Fibroblast of lung (primary cell): Measurements from ENCODE around the gene NDUFAF4. TPM values are rescaled to one million over a fixed set of nuclear protein-coding genes. Genes with fewer than 3 reads are reported as not detected.

Source experiments
- DNase-seq, 2 donors: peaks; one replicate each; pipeline versions ENCODE4 v3.0.0 to v3.0.0-alpha.2; 2010; ENCODE audit warnings: low read depth in 2 of 2
- H2AFZ ChIP-seq: 2 replicates; pipeline ENCODE4 v1.5.1; 2012; ENCODE audit warnings: low read length, control low read depth, inconsistent platforms
- H3K27ac ChIP-seq: 2 replicates; pipeline ENCODE4 v1.5.1; 2011; ENCODE audit warnings: low read length, control low read depth; ENCODE audit not compliant: insufficient read depth
- H3K27me3 ChIP-seq: 2 replicates; pipeline ENCODE4 v1.5.1; 2011; ENCODE audit warnings: mild to moderate bottlenecking, low read length; ENCODE audit not compliant: control insufficient read depth, insufficient read depth
- H3K36me3 ChIP-seq: 2 replicates; pipeline ENCODE4 v1.5.1; 2011; ENCODE audit warnings: low read length; ENCODE audit not compliant: control insufficient read depth, insufficient read depth
- H3K4me1 ChIP-seq: 2 replicates; pipeline ENCODE4 v1.5.1; 2011; ENCODE audit warnings: low read length; ENCODE audit not compliant: control insufficient read depth, insufficient read depth; ENCODE audit errors: extremely low read depth
- H3K4me2 ChIP-seq: 2 replicates; pipeline ENCODE4 v1.5.1; 2011; ENCODE audit warnings: low read length, control low read depth; ENCODE audit not compliant: insufficient read depth; ENCODE audit errors: extremely low read depth
- H3K4me3 ChIP-seq, 4 experiments: fragments of 200-600 bp in 1 of 4; sonication (generic) in 1 of 4; replicated peaks in 1 of 4; 2 replicates each; pipeline ENCODE4 v1.5.1; 2011 to 2016; ENCODE audit warnings: low read length in 4 of 4, low read depth in 3 of 4, mild to moderate bottlenecking in 3 of 4, control low read depth in 2 of 4, inconsistent platforms in 1 of 4, mixed read lengths in 1 of 4; ENCODE audit not compliant: insufficient read depth in 1 of 4; ENCODE audit errors: control extremely low read depth in 1 of 4
- H3K79me2 ChIP-seq: 2 replicates; pipeline ENCODE4 v1.5.1; 2012; ENCODE audit warnings: mild to moderate bottlenecking, low read length, inconsistent platforms; ENCODE audit not compliant: control insufficient read depth, insufficient read depth
- H3K9ac ChIP-seq: 2 replicates; pipeline ENCODE4 v1.5.1; 2011; ENCODE audit warnings: mild to moderate bottlenecking, low read length, control low read depth; ENCODE audit not compliant: insufficient read depth
- H3K9me3 ChIP-seq: 2 replicates; pipeline ENCODE4 v1.5.1; 2012; ENCODE audit warnings: low read depth, low read length; ENCODE audit not compliant: control insufficient read depth, insufficient read depth
- H4K20me1 ChIP-seq: 2 replicates; pipeline ENCODE4 v1.5.1; 2011; ENCODE audit warnings: low read length; ENCODE audit not compliant: control insufficient read depth, insufficient read depth; ENCODE audit errors: extremely low read depth
- EZH2 ChIP-seq: IDR thresholded peaks from 2 replicates; pipeline ENCODE4 v1.5.1; 2012; ENCODE audit warnings: low read length, control low read depth, mild to moderate bottlenecking; ENCODE audit errors: missing control alignments
- polyA plus RNA-seq, 2 donors: library from polyadenylated mRNA; depleted of rRNA in 1 of 2; stranded (reverse) in 1 of 2; unstranded in 1 of 2; fragments of >200 nt; gene quantifications; 2 replicates each; pipeline ENCODE4 v1.2.1, GENCODE V29; 2011 to 2012; ENCODE audit warnings: missing spikeins in 1 of 2
- total RNA-seq: library from RNA; depleted of rRNA; stranded (reverse); fragments of >200 nt; gene quantifications from 2 replicates; pipeline ENCODE4 v1.2.1, GENCODE V29; 2014
- TF ChIP-seq, protein P1 (sequence below), 2 donors: IDR thresholded peaks in 1 of 2; conservative IDR thresholded peaks in 1 of 2; 1 replicate in 1 of 2; 2 replicates in 1 of 2; pipeline ENCODE4 v1.5.1; 2011 to 2012; ENCODE audit warnings: low read length in 2 of 2, control low read depth in 1 of 2, inconsistent platforms in 1 of 2, low read depth in 1 of 2, mild to moderate bottlenecking in 1 of 2

NDUFAF4 gene
- total and polyA plus RNA-seq, 2 donors (not counting 1 experiment from before 2014, with no cell fraction given), result 8.1 to 25.9 TPM

DNA sequence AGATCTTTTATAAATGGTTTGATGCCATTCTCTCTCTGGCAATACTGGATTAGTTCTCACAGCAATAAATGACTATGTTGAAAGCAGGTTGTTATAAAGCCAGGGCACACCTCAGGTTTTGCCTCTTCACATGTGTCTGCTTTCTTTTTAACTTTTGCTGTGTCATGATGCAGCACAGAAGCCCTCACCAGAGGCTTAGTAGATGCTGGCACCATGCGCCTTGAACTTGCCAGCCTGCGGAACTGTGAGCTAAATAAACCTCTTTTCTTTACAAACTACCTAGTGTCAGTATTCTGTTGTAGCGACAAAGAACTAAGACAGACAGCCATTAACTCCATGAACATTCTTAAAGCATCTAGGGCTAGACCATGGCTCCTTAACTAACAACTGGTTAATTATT is 45.1 kb downstream of the NDUFAF4 start:
- DNase-seq, result no peak
- H3K9me3 ChIP-seq, result no peaks in the 10 kb centered on the region
- no peak overlapping the region for H3K4me2 ChIP-seq
- no peaks in the 10 kb centered on the region for H3K36me3 ChIP-seq
- no peak for TF ChIP-seq EZH2
- TF ChIP-seq, protein P1, sequence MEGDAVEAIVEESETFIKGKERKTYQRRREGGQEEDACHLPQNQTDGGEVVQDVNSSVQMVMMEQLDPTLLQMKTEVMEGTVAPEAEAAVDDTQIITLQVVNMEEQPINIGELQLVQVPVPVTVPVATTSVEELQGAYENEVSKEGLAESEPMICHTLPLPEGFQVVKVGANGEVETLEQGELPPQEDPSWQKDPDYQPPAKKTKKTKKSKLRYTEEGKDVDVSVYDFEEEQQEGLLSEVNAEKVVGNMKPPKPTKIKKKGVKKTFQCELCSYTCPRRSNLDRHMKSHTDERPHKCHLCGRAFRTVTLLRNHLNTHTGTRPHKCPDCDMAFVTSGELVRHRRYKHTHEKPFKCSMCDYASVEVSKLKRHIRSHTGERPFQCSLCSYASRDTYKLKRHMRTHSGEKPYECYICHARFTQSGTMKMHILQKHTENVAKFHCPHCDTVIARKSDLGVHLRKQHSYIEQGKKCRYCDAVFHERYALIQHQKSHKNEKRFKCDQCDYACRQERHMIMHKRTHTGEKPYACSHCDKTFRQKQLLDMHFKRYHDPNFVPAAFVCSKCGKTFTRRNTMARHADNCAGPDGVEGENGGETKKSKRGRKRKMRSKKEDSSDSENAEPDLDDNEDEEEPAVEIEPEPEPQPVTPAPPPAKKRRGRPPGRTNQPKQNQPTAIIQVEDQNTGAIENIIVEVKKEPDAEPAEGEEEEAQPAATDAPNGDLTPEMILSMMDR (conservative IDR thresholded peaks at IDR 0.05 in 1 of 2, IDR thresholded peaks at IDR 0.05 in 1 of 2; ENCODE audit: low read depth in 1 of 2, low read length in 2 of 2), result no peak
- H3K9ac ChIP-seq, result no peak overlapping the region
- no peaks in the 10 kb centered on the region for H3K4me1 ChIP-seq
- H3K79me2 ChIP-seq, result no peaks in the 10 kb centered on the region
- H3K4me3 ChIP-seq, result no peak overlapping the region
- no peak overlapping the region for H3K27ac ChIP-seq
- H2AFZ ChIP-seq, result no peak overlapping the region
- no peaks in the 10 kb centered on the region for H4K20me1 ChIP-seq
- H3K27me3 ChIP-seq, result peaks cover 3% of the 10 kb centered on the region

DNA sequence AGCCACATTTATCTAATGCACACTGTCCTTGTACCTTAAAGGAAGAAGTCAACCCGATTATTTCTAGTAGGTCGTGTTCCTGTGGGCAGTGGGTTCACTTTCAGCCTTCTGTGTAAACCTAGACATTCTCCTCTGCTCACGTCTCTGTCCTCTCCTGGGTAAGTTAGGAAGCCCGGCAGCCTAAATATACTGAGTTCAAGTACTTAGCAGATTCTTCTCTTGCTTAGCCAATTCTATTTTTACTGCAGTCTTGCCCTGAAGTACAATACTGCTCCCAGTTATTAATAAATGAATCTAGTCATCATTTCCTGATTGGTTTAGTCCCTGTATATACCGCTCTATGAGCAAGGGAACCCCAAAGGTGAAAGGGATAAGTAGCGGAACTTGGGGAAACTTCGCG is 45.8 kb downstream of the NDUFAF4 start:
- no peak for TF ChIP-seq EZH2
- TF ChIP-seq, protein P1 (conservative IDR thresholded peaks at IDR 0.05 in 1 of 2, IDR thresholded peaks at IDR 0.05 in 1 of 2; ENCODE audit: low read depth in 1 of 2, low read length in 2 of 2), result no peak
- DNase-seq, result no peak

DNA sequence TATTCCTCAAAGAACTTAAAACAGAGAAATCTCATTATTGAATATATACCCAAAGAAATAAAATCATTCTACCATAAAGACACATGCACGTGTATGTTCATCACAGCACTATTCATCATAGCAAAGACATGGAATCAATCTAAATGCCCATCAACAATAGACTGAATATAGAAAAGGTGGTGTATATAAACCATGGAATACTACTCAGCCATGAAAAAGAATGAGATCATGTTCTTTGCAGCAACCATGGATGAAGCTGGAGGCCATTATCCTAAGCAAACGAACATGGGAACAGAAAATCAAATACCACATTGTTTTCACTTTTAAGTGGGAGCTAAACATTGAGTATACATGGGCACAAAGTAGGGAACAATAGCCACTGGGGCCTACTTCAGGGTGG is 48.1 kb downstream of the NDUFAF4 start:
- Histone ChIP-seq H3K36me3 (no peaks in the 10 kb centered on the region), H3K4me1 (no peaks in the 10 kb centered on the region), H3K9me3 (no peaks in the 10 kb centered on the region), H3K4me2 (no peak overlapping the region), H2AFZ (no peak overlapping the region), H3K4me3 (no peak overlapping the region), H4K20me1 (no peaks in the 10 kb centered on the region), H3K79me2 (no peaks in the 10 kb centered on the region), H3K27ac (no peak overlapping the region), H3K27me3 (no peaks in the 10 kb centered on the region), H3K9ac (no peak overlapping the region)
- no peak for DNase-seq
- TF ChIP-seq EZH2, result no peak
- TF ChIP-seq, protein P1 (conservative IDR thresholded peaks at IDR 0.05 in 1 of 2, IDR thresholded peaks at IDR 0.05 in 1 of 2; ENCODE audit: low read depth in 1 of 2, low read length in 2 of 2), result no peak

More for the DNA sequence above, 45.8 kb downstream of the NDUFAF4 start:
- no peaks in the 10 kb centered on the region for H3K79me2 ChIP-seq
- no peaks in the 10 kb centered on the region for H3K36me3 ChIP-seq
- no peaks in the 10 kb centered on the region for H4K20me1 ChIP-seq
- no peak overlapping the region for H3K4me3 ChIP-seq
- H3K27me3 ChIP-seq, result peaks cover 1% of the 10 kb centered on the region
- no peak overlapping the region for H3K4me2 ChIP-seq
- H3K4me1 ChIP-seq, result no peaks in the 10 kb centered on the region
- H3K27ac ChIP-seq, result no peak overlapping the region
- no peak overlapping the region for H2AFZ ChIP-seq
- no peak overlapping the region for H3K9ac ChIP-seq
- H3K9me3 ChIP-seq, result no peaks in the 10 kb centered on the region
